BE2C (cell line): Measurements from ENCODE around the gene ASCC2.
"Not testable (repeated sequence)": the region's sequence is repeated elsewhere in the genome, so short reads cannot be mapped to it uniquely, and the experiment has no call there.

Source experiments
- DNase-seq: peaks from one replicate; pipeline ENCODE4 v3.0.0-alpha.2; 2020
- H3K27me3 ChIP-seq: fragments of 250-450 bp; sonication (Bioruptor Pico); 2 replicates; pipeline ENCODE4 v1.5.1; 2020; ENCODE audit warnings: mild to moderate bottlenecking
- H3K36me3 ChIP-seq: fragments of 250-450 bp; sonication (Bioruptor Pico); 2 replicates; pipeline ENCODE4 v1.5.1; 2020; ENCODE audit warnings: mild to moderate bottlenecking
- H3K4me1 ChIP-seq: fragments of 250-450 bp; sonication (Bioruptor Pico); 2 replicates; pipeline ENCODE4 v1.5.1; 2020
- H3K4me3 ChIP-seq: 2 replicates; pipeline ENCODE4 v1.5.1; 2011; ENCODE audit warnings: low read depth, low read length
- H3K9me3 ChIP-seq: fragments of 250-450 bp; sonication (Bioruptor Pico); 2 replicates; pipeline ENCODE4 v1.5.1; 2020
- CTCF ChIP-seq: IDR thresholded peaks from 2 replicates; pipeline ENCODE4 v1.5.1; 2012; ENCODE audit warnings: mild to moderate bottlenecking, low read depth, low read length

ASCC2 gene

GRCh38 chr22:29872144-29872893 lies 34.2 kb upstream of the ASCC2 start:
- no peaks in the 10 kb centered on the region for H3K4me1 ChIP-seq
- DNase-seq: no peak
- no peak for TF ChIP-seq CTCF
- H3K27me3 ChIP-seq: no peaks in the 10 kb centered on the region
- no peaks in the 10 kb centered on the region for H3K9me3 ChIP-seq
- no peak overlapping the region for H3K4me3 ChIP-seq
- H3K36me3 ChIP-seq: no peaks in the 10 kb centered on the region

- Histone ChIP-seq H3K4me3 (no peak overlapping the region), H3K9me3 (no peaks in the 10 kb centered on the region), H3K27me3 (no peaks in the 10 kb centered on the region), H3K4me1 (no peaks in the 10 kb centered on the region), H3K36me3 (no peaks in the 10 kb centered on the region)
- TF ChIP-seq CTCF: no peak
- no peak for DNase-seq
Measured at GRCh38 chr22:29871684-29872083, 33.6 kb upstream of the ASCC2 start.

GRCh38 chr22:29870574-29870973 lies 32.5 kb upstream of the ASCC2 start:
- Histone ChIP-seq H3K9me3 (no peaks in the 10 kb centered on the region), H3K36me3 (no peaks in the 10 kb centered on the region), H3K27me3 (no peaks in the 10 kb centered on the region), H3K4me3 (no peak overlapping the region), H3K4me1 (no peaks in the 10 kb centered on the region)
- TF ChIP-seq CTCF: no peak
- no peak for DNase-seq

- Histone ChIP-seq H3K4me3 (no peak overlapping the region), H3K4me1 (no peaks in the 10 kb centered on the region)
- no peak for TF ChIP-seq CTCF
Measured at GRCh38 chr22:29867851-29868250, 29.8 kb upstream of the ASCC2 start.

GRCh38 chr22:29867260-29867659 lies 29.2 kb upstream of the ASCC2 start:
- DNase-seq: no peak
- no peaks in the 10 kb centered on the region for H3K36me3 ChIP-seq
- no peaks in the 10 kb centered on the region for H3K9me3 ChIP-seq

More at GRCh38 chr22:29867851-29868250, 29.8 kb upstream of the ASCC2 start:
- DNase-seq: no peak
- Histone ChIP-seq H3K9me3 (no peaks in the 10 kb centered on the region), H3K36me3 (no peaks in the 10 kb centered on the region), H3K27me3 (no peaks in the 10 kb centered on the region)

GRCh38 chr22:29865572-29865971 lies 27.5 kb upstream of the ASCC2 start:
- DNase-seq, H3K9me3 ChIP-seq, H3K4me1 ChIP-seq, H3K4me3 ChIP-seq, H3K27me3 ChIP-seq, H3K36me3 ChIP-seq: not testable (repeated sequence)

More at GRCh38 chr22:29867260-29867659, 29.2 kb upstream of the ASCC2 start:
- Histone ChIP-seq H3K27me3 (no peaks in the 10 kb centered on the region), H3K4me1 (no peaks in the 10 kb centered on the region), H3K4me3 (no peak overlapping the region)
- no peak for TF ChIP-seq CTCF
